HL-60 (cell line): ENCODE results near the gene BBC3.
A peak's percentile ranks its signal among the peaks of the same experiment; 100 is the strongest.
"Not testable (repeated sequence)": the region's sequence is repeated elsewhere in the genome, so short reads cannot be mapped to it uniquely, and the experiment has no call there.

Experiments used
- DNase-seq, 2 experiments: peaks; one replicate each; pipeline ENCODE4 v3.0.0-alpha.2; 2010 to 2020; ENCODE audit warnings: low read depth in 1 of 2, low spot score in 1 of 2
- H3K27ac ChIP-seq: fragments of 250-450 bp; sonication (Bioruptor Pico); replicated peaks from 2 replicates; pipeline ENCODE4 v1.5.1; 2020; ENCODE audit warnings: mild to moderate bottlenecking, moderate library complexity
- H3K27me3 ChIP-seq: fragments of 250-450 bp; sonication (Bioruptor Pico); 2 replicates; pipeline ENCODE4 v1.5.1; 2021; ENCODE audit warnings: mild to moderate bottlenecking, moderate library complexity; ENCODE audit not compliant: insufficient read depth, poor library complexity, severe bottlenecking
- H3K4me3 ChIP-seq: replicated peaks from 2 replicates; pipeline ENCODE4 v1.5.1; 2011; ENCODE audit warnings: mild to moderate bottlenecking, control low read depth, low read length; ENCODE audit not compliant: insufficient read depth
- GABPA ChIP-seq: IDR thresholded peaks from 2 replicates; pipeline ENCODE4 v1.6.1; 2012; ENCODE audit warnings: low read depth
- POLR2AphosphoS5 ChIP-seq: IDR thresholded peaks from 2 replicates; pipeline ENCODE4 v1.6.1; 2012; ENCODE audit warnings: low read depth
- SPI1 ChIP-seq: IDR thresholded peaks from 2 replicates; pipeline ENCODE4 v1.6.1; 2012; ENCODE audit warnings: low read depth, mild to moderate bottlenecking, borderline replicate concordance
- long read RNA-seq: library from polyadenylated mRNA; unstranded; transcript quantifications from one replicate; pipeline ENCODE4 v2.0.0, GENCODE V29; 2020
- TF ChIP-seq, protein P1 (sequence below): IDR thresholded peaks from 2 replicates; pipeline ENCODE4 v1.6.1; 2012; ENCODE audit warnings: low read depth; ENCODE audit not compliant: insufficient replicate concordance
- TF ChIP-seq, protein P2 (sequence below): IDR thresholded peaks from one replicate; pipeline ENCODE4 v1.5.1; 2011; ENCODE audit warnings: low read length, control low read depth, inconsistent platforms; ENCODE audit not compliant: insufficient read depth

The BBC3 gene, protein sequence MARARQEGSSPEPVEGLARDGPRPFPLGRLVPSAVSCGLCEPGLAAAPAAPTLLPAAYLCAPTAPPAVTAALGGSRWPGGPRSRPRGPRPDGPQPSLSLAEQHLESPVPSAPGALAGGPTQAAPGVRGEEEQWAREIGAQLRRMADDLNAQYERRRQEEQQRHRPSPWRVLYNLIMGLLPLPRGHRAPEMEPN
- long read RNA-seq, partial matches to known transcripts, result 0 of 1 reads
- long read RNA-seq, other reads (novel, unspliced or antisense), result 0 of 1 reads

- TF ChIP-seq, protein P1, sequence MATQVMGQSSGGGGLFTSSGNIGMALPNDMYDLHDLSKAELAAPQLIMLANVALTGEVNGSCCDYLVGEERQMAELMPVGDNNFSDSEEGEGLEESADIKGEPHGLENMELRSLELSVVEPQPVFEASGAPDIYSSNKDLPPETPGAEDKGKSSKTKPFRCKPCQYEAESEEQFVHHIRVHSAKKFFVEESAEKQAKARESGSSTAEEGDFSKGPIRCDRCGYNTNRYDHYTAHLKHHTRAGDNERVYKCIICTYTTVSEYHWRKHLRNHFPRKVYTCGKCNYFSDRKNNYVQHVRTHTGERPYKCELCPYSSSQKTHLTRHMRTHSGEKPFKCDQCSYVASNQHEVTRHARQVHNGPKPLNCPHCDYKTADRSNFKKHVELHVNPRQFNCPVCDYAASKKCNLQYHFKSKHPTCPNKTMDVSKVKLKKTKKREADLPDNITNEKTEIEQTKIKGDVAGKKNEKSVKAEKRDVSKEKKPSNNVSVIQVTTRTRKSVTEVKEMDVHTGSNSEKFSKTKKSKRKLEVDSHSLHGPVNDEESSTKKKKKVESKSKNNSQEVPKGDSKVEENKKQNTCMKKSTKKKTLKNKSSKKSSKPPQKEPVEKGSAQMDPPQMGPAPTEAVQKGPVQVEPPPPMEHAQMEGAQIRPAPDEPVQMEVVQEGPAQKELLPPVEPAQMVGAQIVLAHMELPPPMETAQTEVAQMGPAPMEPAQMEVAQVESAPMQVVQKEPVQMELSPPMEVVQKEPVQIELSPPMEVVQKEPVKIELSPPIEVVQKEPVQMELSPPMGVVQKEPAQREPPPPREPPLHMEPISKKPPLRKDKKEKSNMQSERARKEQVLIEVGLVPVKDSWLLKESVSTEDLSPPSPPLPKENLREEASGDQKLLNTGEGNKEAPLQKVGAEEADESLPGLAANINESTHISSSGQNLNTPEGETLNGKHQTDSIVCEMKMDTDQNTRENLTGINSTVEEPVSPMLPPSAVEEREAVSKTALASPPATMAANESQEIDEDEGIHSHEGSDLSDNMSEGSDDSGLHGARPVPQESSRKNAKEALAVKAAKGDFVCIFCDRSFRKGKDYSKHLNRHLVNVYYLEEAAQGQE, result no peak
- TF ChIP-seq POLR2AphosphoS5 (no peak; the same call in 1 of the 2 replicates), SPI1 (no peak), GABPA (no peak)
- TF ChIP-seq, protein P2, sequence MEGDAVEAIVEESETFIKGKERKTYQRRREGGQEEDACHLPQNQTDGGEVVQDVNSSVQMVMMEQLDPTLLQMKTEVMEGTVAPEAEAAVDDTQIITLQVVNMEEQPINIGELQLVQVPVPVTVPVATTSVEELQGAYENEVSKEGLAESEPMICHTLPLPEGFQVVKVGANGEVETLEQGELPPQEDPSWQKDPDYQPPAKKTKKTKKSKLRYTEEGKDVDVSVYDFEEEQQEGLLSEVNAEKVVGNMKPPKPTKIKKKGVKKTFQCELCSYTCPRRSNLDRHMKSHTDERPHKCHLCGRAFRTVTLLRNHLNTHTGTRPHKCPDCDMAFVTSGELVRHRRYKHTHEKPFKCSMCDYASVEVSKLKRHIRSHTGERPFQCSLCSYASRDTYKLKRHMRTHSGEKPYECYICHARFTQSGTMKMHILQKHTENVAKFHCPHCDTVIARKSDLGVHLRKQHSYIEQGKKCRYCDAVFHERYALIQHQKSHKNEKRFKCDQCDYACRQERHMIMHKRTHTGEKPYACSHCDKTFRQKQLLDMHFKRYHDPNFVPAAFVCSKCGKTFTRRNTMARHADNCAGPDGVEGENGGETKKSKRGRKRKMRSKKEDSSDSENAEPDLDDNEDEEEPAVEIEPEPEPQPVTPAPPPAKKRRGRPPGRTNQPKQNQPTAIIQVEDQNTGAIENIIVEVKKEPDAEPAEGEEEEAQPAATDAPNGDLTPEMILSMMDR, result no peak
- Histone ChIP-seq H3K4me3 (peak within 1 kb of the TSS; percentile 84), H3K27me3 (peaks cover 7% of the 10 kb centered on the region), H3K27ac (no peak within 1 kb of the TSS)
- no peak for DNase-seq
These were observed at the start of gene BBC3 for GRCh38 chr19:47230921-47231214. TSS of gene BBC3 (minus strand) at chr19:47231199. CDS start at chr19:47228431, 2,768 bp downstream.

DNA sequence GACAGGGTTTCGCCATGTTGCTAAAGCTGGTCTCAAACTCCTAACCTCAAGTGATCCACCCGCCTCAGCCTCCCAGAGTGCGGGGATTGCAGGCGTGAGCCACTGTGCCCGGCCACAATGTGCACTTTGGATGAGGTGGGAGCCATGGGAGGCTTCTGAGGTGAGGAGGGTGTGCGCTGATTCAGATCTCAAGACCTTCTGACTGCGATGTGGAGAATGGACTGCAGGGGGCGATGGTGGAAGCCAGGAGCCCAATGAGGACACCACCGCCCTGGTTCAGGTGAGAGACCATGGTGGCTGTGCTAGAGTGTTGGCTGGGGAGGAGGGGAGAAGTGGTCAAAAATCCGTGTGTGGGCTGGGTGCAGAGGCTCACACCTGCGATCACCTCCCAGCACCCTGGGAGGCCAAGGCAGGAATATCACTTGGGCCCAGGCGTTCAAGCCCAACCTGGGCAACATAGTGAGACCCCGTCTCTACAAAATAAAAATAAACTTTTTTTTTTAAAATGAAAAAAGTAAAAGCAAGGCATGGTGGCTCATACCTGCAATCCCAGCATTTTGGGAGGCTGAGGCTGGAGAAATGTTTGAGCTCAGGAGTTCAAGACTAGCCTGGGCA lies 49.3 kb upstream of the BBC3 start:
- H3K4me3 ChIP-seq, result no peak overlapping the region
- peak in 1 of 2 experiments; percentile 45 for DNase-seq
- no peak for TF ChIP-seq SPI1
- TF ChIP-seq, protein P2, result peak; percentile 2
- TF ChIP-seq, protein P1, result no peak
- H3K27ac ChIP-seq, result no peak overlapping the region
- H3K27me3 ChIP-seq, result no peaks in the 10 kb centered on the region

DNA sequence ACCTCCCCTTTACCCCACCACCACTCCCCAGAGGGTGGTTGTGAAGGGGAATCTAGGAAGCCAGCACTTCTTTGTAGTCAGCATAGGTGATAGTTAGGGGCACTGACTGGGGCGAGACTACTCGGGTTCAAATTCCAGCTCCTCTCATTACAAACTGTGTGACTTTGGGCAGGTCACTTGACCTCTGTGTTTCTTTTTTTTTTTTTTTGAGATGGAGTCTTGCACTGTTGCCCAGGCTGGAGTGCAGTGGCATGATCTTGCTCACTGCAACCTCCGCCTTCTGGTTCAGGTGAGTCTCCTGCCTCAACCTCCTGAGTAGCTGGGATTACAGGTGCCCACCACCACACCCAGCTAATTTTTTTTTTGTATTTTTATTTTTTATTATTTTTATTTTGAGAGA lies 45.5 kb upstream of the BBC3 start:
- not testable (repeated sequence) for H3K4me3 ChIP-seq, H3K27ac ChIP-seq, DNase-seq, H3K27me3 ChIP-seq

DNA sequence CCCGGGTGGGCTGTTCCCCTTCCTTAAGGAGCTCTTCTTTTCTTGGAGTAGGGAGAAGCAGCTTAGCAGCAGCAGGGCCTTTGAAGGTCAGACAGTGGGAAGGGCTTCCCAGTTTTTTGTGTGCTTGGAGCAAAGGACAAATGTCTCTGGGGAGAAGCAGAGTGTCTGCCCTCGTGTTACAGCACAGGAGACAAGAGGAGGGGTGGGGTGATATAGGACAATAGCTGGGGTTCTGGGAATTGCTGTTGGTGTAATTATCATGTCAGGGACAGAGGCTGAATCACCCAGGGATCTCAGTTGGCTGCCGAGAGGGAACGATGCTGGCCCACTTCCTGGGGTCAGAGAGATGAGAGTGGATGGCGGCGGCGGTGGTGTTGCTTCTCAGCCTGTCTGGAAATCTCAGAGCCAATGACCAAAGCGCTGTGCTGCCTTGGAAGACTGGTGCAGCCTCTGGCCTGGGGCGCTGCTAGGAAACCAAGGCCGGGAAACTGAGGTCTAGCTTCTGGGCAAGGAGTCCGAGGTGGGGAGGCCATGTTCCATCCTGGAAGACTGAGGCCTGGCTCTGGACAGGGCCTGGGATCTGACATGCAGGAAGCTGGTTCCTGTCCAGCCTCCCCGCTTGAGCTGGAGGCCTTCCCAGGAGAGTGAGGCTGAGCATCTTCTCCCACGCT lies 44.9 kb upstream of the BBC3 start:
- DNase-seq, result no peak
- no peak overlapping the region for H3K4me3 ChIP-seq
- no peaks in the 10 kb centered on the region for H3K27me3 ChIP-seq
- H3K27ac ChIP-seq, result no peak overlapping the region
- no peak for TF ChIP-seq GABPA
- TF ChIP-seq POLR2AphosphoS5, result no peak
- TF ChIP-seq SPI1, result no peak
- TF ChIP-seq, protein P2, result no peak
- TF ChIP-seq, protein P1, result no peak
